KOPT-K1 (cell line): ENCODE results near the gene WDR64.

Experiments
- H3K27ac ChIP-seq: fragments of 200-600 bp; sonication (generic); 2 replicates; pipeline ENCODE4 v1.5.1; 2016; ENCODE audit warnings: antibody characterized with exemption, mild to moderate bottlenecking, low read depth, low read length; ENCODE audit not compliant: poor library complexity, severe bottlenecking
- H3K36me3 ChIP-seq: fragments of 200-600 bp; sonication (generic); 2 replicates; pipeline ENCODE4 v1.5.1; 2017; ENCODE audit warnings: antibody characterized with exemption, mild to moderate bottlenecking, low read length, moderate library complexity; ENCODE audit not compliant: insufficient read depth
- H3K9me3 ChIP-seq: fragments of 200-600 bp; sonication (generic); 2 replicates; pipeline ENCODE4 v1.5.1; 2017; ENCODE audit warnings: antibody characterized with exemption, low read length, mild to moderate bottlenecking; ENCODE audit not compliant: insufficient read depth, poor library complexity, severe bottlenecking

Gene WDR64

DNA sequence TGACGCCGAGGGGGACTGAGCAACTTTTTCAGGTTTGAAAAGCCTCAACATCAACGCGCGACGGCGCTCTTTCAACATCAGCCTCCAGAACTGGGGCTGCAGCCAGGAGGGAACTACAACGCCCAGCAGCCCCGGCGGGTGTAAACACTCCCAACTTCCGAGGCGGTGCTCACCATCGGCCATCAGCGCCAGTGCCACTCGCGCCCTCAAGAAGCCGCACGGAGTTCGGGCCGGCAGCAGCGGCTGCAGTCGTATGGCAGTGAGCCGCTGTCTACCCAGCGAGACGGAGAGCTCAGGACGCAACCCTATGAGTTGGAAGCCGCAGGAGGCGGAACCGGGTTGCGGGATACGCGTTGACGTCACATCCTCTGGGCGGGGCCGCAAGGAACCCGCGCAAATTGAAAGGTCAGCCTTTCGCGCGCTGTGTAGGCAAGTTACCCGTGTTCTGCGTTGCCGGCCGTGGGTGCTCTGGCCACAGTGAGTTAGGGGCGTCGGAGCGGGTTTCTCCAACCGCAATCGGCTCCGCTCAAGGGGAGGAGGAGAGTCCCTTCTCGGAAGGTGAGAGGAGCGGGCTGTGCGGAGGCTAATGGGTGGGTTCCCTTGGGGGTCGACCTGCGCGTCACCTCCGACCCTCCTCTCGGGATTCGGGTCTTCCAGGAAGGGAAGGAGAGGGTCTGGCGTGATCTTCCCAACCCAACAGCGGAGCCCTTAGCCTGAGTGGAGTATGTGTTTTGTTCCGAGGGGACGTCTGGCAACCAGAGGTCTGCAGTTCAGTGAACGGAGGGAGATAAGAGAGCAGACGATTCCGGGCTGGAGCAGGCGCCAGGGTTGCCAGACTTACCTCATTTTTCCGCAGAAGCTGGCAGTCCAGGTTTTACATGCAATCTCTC, 196.0 kb downstream of the WDR64 start, which contains the start of gene EXO1:
TSS of gene EXO1 (plus strand) at position 409 of the 890 bp plus-strand sequence. CDS start 2,222 bp downstream, outside the sequence.
- Histone ChIP-seq H3K36me3 (peaks cover 42% of the 10 kb centered on the region), H3K27ac (peak within 1 kb of the TSS; percentile 92), H3K9me3 (no peaks in the 10 kb centered on the region)

- Histone ChIP-seq H3K9me3 (no peaks in the 10 kb centered on the region), H3K27ac (peak overlapping the region; percentile 92), H3K36me3 (peaks cover 49% of the 10 kb centered on the region)
Observed at GRCh38 chr1:241848686-241849344, 196.7 kb downstream of the WDR64 start.

- H3K27ac ChIP-seq: peak overlapping the region; percentile 92
- peaks cover 55% of the 10 kb centered on the region for H3K36me3 ChIP-seq
- no peaks in the 10 kb centered on the region for H3K9me3 ChIP-seq
Observed at GRCh38 chr1:241849345-241849695, 197.2 kb downstream of the WDR64 start.
